GM12873 (cell line): ENCODE data around the gene CYBB.

Experiments used
- TF ChIP-seq, protein P1 (sequence below): IDR thresholded peaks from 2 replicates; pipeline ENCODE4 v1.5.1; 2012; ENCODE audit warnings: low read depth, mild to moderate bottlenecking, moderate library complexity, low read length, control low read depth; ENCODE audit not compliant: insufficient read depth; ENCODE audit errors: missing control alignments

The CYBB gene

DNA sequence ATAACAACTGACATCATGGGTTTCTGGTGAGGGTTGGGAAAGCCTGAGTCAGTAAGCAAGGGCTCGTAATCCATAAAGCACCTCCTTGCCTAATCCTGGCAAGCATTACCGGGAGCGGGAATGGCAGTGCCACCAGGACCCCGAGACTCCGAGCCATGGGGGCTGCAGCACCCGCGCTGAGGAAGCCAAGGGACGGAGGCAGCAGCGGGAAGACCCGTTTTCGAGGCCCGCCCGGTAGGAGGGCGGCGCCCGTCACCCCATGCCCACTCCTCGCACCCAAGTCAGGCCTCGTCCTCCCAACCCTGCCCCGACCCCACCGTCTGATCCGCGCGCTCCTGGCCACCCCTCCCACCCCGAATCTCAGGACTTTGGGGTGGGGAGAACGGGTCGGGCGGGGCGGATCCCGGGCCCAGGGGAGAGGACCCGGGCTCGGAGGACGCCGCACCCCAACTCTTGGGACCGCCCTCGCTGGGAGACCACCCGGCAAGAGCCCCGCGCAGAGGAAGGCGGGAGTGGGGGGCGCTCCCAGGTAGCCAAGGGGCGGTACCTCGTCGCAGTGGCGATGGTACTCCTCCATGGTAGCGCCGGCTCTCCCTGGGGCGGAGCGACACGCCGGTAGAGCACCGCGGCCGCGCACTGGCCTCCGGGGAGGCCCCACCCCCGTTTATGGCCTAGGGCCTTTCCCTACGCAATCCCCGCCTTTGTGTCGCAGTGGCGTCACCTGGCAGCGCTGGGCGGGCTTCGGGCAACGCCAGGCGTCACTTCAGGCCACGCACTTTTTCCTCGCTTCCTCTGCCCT, 67.3 kb downstream of the CYBB start, which contains the start of gene DYNLT3:
TSS of gene DYNLT3 (minus strand) at position 638 of the 799 bp plus-strand sequence. CDS start at position 577, 61 bp downstream.
- TF ChIP-seq, protein P1, sequence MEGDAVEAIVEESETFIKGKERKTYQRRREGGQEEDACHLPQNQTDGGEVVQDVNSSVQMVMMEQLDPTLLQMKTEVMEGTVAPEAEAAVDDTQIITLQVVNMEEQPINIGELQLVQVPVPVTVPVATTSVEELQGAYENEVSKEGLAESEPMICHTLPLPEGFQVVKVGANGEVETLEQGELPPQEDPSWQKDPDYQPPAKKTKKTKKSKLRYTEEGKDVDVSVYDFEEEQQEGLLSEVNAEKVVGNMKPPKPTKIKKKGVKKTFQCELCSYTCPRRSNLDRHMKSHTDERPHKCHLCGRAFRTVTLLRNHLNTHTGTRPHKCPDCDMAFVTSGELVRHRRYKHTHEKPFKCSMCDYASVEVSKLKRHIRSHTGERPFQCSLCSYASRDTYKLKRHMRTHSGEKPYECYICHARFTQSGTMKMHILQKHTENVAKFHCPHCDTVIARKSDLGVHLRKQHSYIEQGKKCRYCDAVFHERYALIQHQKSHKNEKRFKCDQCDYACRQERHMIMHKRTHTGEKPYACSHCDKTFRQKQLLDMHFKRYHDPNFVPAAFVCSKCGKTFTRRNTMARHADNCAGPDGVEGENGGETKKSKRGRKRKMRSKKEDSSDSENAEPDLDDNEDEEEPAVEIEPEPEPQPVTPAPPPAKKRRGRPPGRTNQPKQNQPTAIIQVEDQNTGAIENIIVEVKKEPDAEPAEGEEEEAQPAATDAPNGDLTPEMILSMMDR: no peak

DNA sequence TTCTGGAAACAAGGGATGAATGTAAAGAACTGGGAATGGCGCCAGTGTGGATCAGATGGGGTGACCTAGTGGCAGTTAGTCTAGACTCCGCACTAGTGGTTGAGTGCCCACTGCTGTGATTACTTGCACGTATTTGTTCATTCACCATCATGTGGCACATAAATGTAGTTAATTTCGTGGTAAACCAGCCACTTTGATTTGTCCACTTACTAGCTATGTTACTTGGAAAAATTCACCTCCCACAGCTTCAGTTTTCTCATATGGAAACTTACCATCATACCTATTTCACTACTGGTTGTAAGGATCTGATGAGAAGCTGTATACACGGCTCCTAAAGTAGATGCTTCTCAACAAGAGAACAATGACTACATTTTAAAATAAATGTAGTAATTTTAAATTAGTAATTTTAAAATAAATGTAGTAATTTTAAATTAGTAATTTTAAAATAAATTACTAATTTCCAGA, 67.9 kb downstream of the CYBB start:
- TF ChIP-seq, protein P1: no peak

DNA sequence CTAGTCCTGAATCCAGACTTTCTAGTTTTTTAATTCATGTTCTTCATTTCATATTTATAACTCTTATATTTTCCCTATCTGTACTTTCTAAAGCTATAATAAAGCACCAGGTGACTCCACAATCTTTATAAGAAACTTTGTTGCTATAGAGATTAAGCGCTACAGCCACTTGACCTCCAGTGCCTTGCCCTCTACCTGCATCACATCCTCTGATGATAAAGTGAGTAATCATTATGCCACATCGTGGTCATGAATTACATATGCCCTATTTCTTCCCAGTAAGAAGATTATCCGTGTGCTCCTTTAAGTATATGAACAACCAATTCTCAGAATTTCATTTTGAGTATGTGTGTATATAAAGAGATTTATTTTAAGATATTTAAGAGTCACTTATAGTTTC, 74.3 kb downstream of the CYBB start:
- TF ChIP-seq, protein P1: no peak

DNA sequence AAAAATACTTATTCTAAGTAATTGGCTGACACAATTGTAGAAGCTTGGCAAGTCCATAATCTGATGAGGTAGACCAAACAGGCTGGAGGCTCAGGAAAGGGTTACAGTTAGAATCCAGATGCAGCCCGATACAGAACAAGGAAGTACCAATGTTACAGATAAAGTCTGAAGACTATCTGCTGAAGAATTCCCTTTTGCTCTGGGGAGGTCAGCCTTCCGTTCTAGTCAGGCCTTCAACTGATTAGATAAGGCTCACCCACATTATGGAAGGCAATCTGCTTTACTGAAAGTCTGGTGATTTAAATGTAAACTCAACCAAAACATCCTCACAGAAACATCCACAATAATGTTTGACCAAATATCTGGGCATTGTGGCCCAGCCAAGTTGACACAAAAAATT, 74.9 kb downstream of the CYBB start:
- TF ChIP-seq, protein P1: no peak

DNA sequence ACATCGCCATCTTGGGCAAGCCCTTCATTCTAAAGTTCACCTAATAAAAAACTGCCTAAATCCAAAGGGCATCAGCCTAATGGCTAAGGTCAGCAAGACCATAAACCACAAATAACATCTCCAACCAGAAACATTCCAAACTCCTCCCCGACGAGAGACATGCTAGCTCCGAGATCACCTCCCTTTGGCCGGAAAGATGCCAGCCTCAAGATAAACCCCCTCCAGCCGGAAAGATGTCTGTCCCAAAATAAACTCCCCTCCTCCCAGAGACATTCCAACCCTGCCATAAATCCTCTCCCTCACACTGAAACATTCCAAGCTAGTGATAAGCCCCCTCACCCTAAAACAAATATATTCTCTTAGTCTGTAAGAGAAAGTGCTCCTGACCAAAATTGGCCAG, 80.9 kb downstream of the CYBB start:
- TF ChIP-seq, protein P1: no peak

DNA sequence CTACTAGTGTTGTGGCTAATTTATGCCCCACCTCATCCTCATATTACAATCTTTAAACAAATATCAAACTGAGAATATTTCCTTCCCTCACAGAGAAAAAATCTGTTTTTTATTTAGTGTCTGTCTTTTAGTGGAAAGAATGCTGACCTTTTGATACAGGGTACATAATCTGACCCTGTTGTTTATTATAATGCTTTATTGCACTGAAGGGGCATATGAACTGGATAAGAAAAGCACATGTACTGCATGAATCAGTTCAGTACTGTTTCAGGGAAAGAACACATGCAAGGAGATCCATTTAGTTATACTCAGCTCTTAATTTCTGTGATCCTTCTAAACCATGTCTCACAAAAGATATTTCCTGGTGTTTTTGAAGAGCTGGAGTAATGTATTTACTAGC, 83.0 kb downstream of the CYBB start:
- TF ChIP-seq, protein P1: no peak
